Heart right ventricle (tissue), 16 donors: ENCODE data around the gene FOXN3. TPM values are rescaled to one million over a fixed set of nuclear protein-coding genes. Genes with fewer than 3 reads are reported as not detected.

ENCODE experiments used
- ATAC-seq, 8 donors: fragments of 200-7000 bp; cut with Tn5 transposase; one replicate each; pipeline ENCODE4 v1.9.1; 2020; ENCODE audit warnings: mild to moderate bottlenecking in 8 of 8, moderate library complexity in 8 of 8, moderate number of reproducible peaks in 1 of 8
- DNase-seq, 2 donors: peaks; one replicate each; pipeline ENCODE4 v3.0.0-alpha.2; 2020
- H3K27ac ChIP-seq, 10 donors: fragments of 200-600 bp; sonication (generic) in 2 of 10; one replicate each; pipeline versions ENCODE4 v1.5.0 to v1.8.0; 2020 to 2022; ENCODE audit warnings: mild to moderate bottlenecking in 3 of 10
- H3K27me3 ChIP-seq, 7 donors: fragments of 200-600 bp; one replicate each; pipeline ENCODE4 v1.8.0; 2021 to 2022; ENCODE audit warnings: mild to moderate bottlenecking in 2 of 7
- H3K36me3 ChIP-seq, 9 donors: fragments of 200-600 bp; sonication (generic) in 1 of 9; one replicate each; pipeline versions ENCODE4 v1.5.0 to v1.8.0; 2020 to 2022; ENCODE audit warnings: mild to moderate bottlenecking in 2 of 9
- H3K4me1 ChIP-seq, 9 donors: fragments of 200-600 bp; sonication (generic) in 1 of 9; one replicate each; pipeline versions ENCODE4 v1.5.0 to v1.8.0; 2020 to 2022; ENCODE audit warnings: mild to moderate bottlenecking in 4 of 9
- H3K4me3 ChIP-seq, 10 donors: fragments of 200-600 bp; sonication (generic) in 2 of 10; one replicate each; pipeline versions ENCODE4 v1.5.0 to v1.8.0; 2020 to 2022; ENCODE audit warnings: mild to moderate bottlenecking in 7 of 10, moderate library complexity in 2 of 10
- H3K9me3 ChIP-seq, 11 donors: fragments of 200-600 bp in 10 of 11; sonication (generic) in 2 of 11; one replicate each; pipeline versions ENCODE4 v1.5.0 to v1.8.0; 2013 to 2022; ENCODE audit warnings: mild to moderate bottlenecking in 2 of 11, control low read depth in 1 of 11, moderate library complexity in 1 of 11
- CTCF ChIP-seq, 9 donors: fragments of 200-600 bp; sonication (generic) in 2 of 9; IDR thresholded peaks; one replicate each; pipeline versions ENCODE4 v1.5.0 to v1.8.0; 2021 to 2022; ENCODE audit warnings: antibody characterized with exemption in 9 of 9, mild to moderate bottlenecking in 5 of 9, moderate library complexity in 1 of 9
- WGBS, 2 donors: extraction: QIAGEN DNeasy Blood & Tissue Kit; methylation state at CpG; one replicate each; pipeline ENCODE4 v1.1.7; 2013; ENCODE audit warnings: inconsistent platforms in 1 of 2; 5-methylcytosine and 5-hydroxymethylcytosine counted together
- intact Hi-C, 10 donors: fragments of 100-400 bp; cut with DNase I; formaldehyde crosslinking; loops; one replicate each; pipeline versions ENCODE4 v1.11.1 to v1.14.2; 2022
- polyA plus RNA-seq, 2 donors: library from polyadenylated mRNA; stranded (reverse); fragments of 200-250 nt; gene quantifications; one replicate each; pipeline ENCODE4 v1.2.3, GENCODE V29; 2013
- total RNA-seq, 10 donors: library from RNA; stranded (reverse); fragmentation: NEBNext Ultra II Directional in 3 of 10; extraction: Animal tissue kit (Norgen Biotek cat#: 25700) in 3 of 10; gene quantifications; one replicate each; pipeline versions ENCODE4 v1.2.1 to v1.2.4, GENCODE V29; 2021 to 2023
- donor health status: Arrhythmogenic right ventricular cardiomyopathy.
- donor health status: ischemic (EF 13 %, LVEDD 7.1; RV severe dilation, severe dysfunction).
- donor health status: healthy with polysubstance abuse.
- donor health status: DM: no; HTN: yes; CAD: no.
- donor health status: DM: no; HTN: no; CAD: no.
- donor health status: ischemic (EF 25% LVEDD 6.9; RV normal size, moderate dysfunction).
- donor health status: ischemic (EF 25% LVEDD 5.7; RV mildly dilated, moderate dysfunction).
- donor health status: healthy.
- donor health status: DM: yes; HTN: yes; CAD: no.
- donor health status: Ischemic cardiomyopathy.
- donor health status: ischemic (EF 35%, LVEDD 5.7; RV mildly dilated, moderate dysfunction).
- donor health status: nonischemic (EF 11% LVEDD 7.7; RV severe dilation, severe dysfunction).
- donor health status: DM: yes; HTN: yes; CAD: no.
- donor health status: PGD.
- donor health status: ischemic (EF 29% LVEDD 5.4; RV normal size, mild dysfunction).
- donor health status: nonischemic (EF 23%, LVEDD 6.1; RV moderate dilation, normal function).

Gene FOXN3
- total and polyA plus RNA-seq, 12 donors, result 13.0 to 150 (median 107) TPM

- Histone ChIP-seq H3K4me1 (peaks cover 10 to 48% (median 40%) of the 10 kb centered on the region in 9 donors), H3K27ac (peak overlapping the region in 9 of 10 donors; percentile 11 to 77 (median 66)), H3K9me3 (no peaks in the 10 kb centered on the region), H3K36me3 (peaks cover 0 to 28% (median 5%) of the 10 kb centered on the region in 9 donors), H3K27me3 (no peaks in the 10 kb centered on the region), H3K4me3 (no peak overlapping the region)
- intact Hi-C loops, result loop anchor here in 3 of 10 donors (5.0 to 10.0 kb wide), 3 partner anchors 144 to 429 kb away; partner anchors contain the start of gene FOXN3 (in 1 of the 3)
- no peak for DNase-seq
- peak in 3 of 9 donors; percentile 24 to 29 (median 26) for TF ChIP-seq CTCF (IDR thresholded peaks at IDR 0.05)
- 62 to 63% methylated on average over 13 of the region's 13 CpGs for WGBS, 2 donors
- peak; percentile 43 to 84 (median 72) for ATAC-seq
These were observed 230.8 kb downstream of the FOXN3 start for GRCh38 chr14:89185919-89186855.

- H3K9me3 ChIP-seq, result no peaks in the 10 kb centered on the region
- H3K27me3 ChIP-seq, result no peaks in the 10 kb centered on the region
- intact Hi-C loops, result loop anchor here in 4 of 10 donors (5.0 to 10.0 kb wide), 3 partner anchors 143 to 430 kb away; partner anchors contain the start of gene FOXN3 (in 2 of the 4)
- WGBS, 2 donors, result 37 to 43% methylated on average over 4 of the region's 4 CpGs
- peak overlapping the region in 7 of 10 donors; percentile 11 to 77 (median 66) for H3K27ac ChIP-seq
- H3K4me1 ChIP-seq, result peaks cover 12 to 54% (median 44%) of the 10 kb centered on the region in 9 donors
- ATAC-seq (peak in 7 of 8 donors; percentile 18 to 53 (median 27)), DNase-seq (no peak)
- H3K36me3 ChIP-seq, result peaks cover 0 to 28% (median 5%) of the 10 kb centered on the region in 9 donors
- TF ChIP-seq CTCF (IDR thresholded peaks at IDR 0.05), result no peak
- no peak overlapping the region for H3K4me3 ChIP-seq
These were observed 232.1 kb downstream of the FOXN3 start for GRCh38 chr14:89184952-89185351.

GRCh38 chr14:89182326-89182725, 234.7 kb downstream of the FOXN3 start:
- intact Hi-C loops, result loop anchor here in 2 of 10 donors (5.0 to 10.0 kb wide), 2 partner anchors 235 to 432 kb away; partner anchors contain the start of gene FOXN3 (in 1 of the 2)
- peaks cover 0 to 9% (median 0%) of the 10 kb centered on the region in 9 donors for H3K36me3 ChIP-seq
- no peak for ATAC-seq
- WGBS, 2 donors, result 95 to 98% methylated on average over 5 of the region's 5 CpGs
- no peak for DNase-seq
- no peak overlapping the region for H3K27ac ChIP-seq
- peaks cover 12 to 68% (median 50%) of the 10 kb centered on the region in 9 donors for H3K4me1 ChIP-seq
- H3K27me3 ChIP-seq, result no peaks in the 10 kb centered on the region
- no peak for TF ChIP-seq CTCF (IDR thresholded peaks at IDR 0.05)
- no peak overlapping the region for H3K4me3 ChIP-seq
- H3K9me3 ChIP-seq, result no peaks in the 10 kb centered on the region

GRCh38 chr14:89180546-89180945, 236.5 kb downstream of the FOXN3 start:
- Histone ChIP-seq H3K27ac (no peak overlapping the region), H3K36me3 (peaks cover 0 to 15% (median 5%) of the 10 kb centered on the region in 9 donors), H3K4me1 (peaks cover 5 to 62% (median 39%) of the 10 kb centered on the region in 9 donors), H3K4me3 (no peak overlapping the region), H3K27me3 (no peaks in the 10 kb centered on the region), H3K9me3 (no peaks in the 10 kb centered on the region)
- intact Hi-C loops, result loop anchor here in 2 of 10 donors (5.0 to 10.0 kb wide), 2 partner anchors 237 to 434 kb away; partner anchors contain the start of gene FOXN3 (in 1 of the 2)
- WGBS, 2 donors, result 89 to 96% methylated on average over 14 of the region's 14 CpGs
- ATAC-seq, result no peak
- TF ChIP-seq CTCF (IDR thresholded peaks at IDR 0.05), result no peak
- DNase-seq, result no peak
